ENCODE data around the gene TLK1.
A peak's percentile ranks its signal among the peaks of the same experiment; 100 is the strongest.
"Not testable (repeated sequence)": the region's sequence is repeated elsewhere in the genome, so short reads cannot be mapped to it uniquely, and the experiment has no call there.

Gene TLK1

DNA sequence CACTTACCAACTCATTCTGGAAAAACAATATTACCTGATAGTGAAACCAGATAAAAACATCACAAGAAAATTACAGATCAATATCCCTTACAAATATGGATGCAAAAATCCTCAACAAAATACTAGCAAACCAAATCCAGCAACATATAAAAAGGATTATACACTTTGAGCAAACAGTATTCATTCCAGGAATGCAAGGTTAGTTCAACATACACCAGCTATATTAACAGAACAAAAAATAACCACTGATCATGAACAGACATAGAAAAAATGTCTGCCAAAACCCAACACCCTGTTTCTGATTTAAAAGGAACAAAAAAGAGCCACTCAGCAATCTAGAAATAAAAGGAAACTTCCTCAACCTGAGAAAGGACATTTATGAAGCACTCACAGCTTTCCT lies 62.1 kb downstream of the TLK1 start:
- DNase-seq: no peak
- intact Hi-C loops (cut with DNase I): no loop called here

DNA sequence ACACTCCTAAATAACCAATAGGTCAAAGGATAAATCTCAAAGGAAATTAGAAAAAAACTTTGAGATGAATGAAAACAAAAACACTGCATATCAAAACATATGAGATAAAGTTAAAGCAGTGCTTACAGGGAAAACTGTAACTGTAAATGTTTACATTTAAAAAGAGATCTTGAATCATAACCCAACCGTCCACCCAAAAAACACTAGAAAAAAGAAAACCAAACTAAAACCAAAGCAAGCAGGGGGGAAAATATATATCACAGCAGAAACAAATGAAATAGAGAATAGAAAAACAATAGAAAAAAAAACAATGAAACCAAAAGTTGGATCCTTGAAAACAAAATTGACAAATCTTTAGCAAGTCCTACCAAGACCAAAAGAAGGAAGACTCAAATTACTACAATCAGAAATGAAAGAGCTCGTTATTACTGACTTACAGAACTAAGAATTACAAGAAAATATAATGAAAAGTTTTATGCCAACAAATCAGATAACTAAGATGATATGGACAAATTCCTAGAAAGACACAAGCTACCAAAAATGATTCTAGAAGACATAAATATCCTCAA lies 65.6 kb downstream of the TLK1 start:
- DNase-seq: no peak
- intact Hi-C loops (cut with DNase I): no loop called here

DNA sequence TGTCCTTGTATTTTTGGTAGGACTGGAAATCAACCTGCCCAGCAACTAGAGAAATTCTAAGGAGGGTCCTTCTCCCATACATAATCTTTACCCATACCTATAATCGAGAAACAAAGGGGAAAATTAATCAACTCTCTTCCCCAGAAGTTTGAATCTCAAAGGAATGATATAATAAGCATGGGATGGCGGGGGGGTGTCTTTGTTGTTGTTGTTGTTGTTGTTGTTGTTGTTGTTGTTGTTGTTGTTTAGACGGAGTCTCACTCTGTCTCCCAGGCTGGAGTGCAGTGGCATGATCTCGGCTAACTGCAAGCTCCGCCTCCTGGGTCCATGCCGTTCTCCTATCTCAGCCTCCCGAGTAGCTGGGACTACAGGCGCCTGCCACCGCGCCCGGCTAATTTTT lies 69.2 kb downstream of the TLK1 start:
- intact Hi-C loops (cut with DNase I); DNase-seq: not testable (repeated sequence)

DNA sequence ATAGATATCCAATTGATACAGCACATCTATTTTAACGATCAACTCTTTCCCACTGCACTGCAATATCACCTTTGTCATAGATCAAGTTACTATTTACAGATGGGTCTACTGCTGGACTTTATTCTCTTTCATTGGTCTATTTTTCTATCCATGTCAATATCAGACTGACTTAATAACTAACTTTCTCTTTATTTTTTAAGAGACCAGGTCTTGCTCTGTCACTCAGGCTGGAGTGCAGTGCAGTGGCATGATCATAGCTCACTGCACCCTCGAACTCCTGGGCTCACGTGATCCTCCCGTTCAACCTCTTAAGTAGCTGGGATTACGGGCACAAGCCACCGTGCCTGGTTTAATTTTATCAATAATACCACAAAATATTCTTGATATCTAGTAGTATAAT lies 71.2 kb downstream of the TLK1 start:
- no peak for DNase-seq
- intact Hi-C loops (cut with DNase I): loop anchor here (10.0 kb wide), 1 partner anchor 115 kb away; no protein-coding TSS in a partner anchor

DNA sequence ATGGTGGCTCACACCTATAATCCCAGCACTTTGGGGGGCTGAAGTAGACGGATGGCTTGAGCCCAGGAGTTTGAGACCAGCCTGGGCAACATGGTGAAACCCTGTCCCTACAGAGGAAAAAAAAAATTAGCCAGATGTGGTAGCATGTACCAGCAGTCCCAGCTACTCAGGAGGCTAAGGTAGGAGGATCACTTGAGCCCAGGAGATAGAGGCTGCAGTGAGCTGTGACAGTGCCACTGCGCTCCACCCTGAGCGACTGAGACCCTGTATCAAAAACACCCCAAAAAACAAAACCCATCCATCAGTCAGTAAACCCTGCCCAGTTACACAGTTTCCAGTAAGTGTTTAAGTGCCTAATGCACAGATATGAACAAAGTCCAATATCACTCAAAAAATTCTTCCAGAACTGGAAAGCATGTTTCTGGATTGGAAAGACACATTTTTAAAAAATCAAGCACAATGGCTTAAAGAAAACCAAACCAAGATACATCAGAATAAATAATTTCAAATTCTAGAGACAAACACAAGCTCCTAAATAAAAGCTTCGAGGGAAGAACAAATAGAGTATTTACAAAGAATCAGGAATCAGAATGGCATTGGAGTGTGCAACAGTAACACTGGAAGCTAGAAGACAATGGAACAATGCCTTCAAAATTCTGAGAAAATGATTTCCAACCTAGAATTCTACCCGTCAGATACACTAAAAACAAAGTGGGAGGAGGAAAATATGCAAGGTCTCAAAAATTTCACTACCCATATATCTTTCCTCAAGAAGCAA lies 72.4 kb downstream of the TLK1 start:
- no peak for DNase-seq
- intact Hi-C loops (cut with DNase I): loop anchor here (10.0 kb wide), 1 partner anchor 113 kb away; no protein-coding TSS in a partner anchor

DNA sequence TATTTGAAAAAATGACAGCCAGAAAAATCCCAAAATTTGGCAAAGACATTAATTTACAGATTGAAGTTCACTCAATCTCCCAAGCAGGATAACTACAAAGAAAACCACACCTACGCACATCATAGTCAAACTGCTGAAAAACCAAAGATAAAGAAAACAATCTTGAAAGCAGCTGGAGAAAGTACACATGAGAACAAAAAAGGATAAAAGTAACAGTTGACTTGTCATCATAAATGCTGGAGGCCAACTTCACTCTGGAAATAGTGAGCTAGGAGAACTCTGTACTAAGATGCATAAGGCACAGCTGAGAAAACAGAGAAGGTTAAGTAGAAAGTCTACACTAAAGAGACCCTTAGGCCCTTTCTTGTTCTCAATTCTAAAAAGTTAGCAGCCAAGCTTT lies 73.1 kb downstream of the TLK1 start:
- DNase-seq: no peak
- intact Hi-C loops (cut with DNase I): loop anchor here (10.0 kb wide), 1 partner anchor 113 kb away; no protein-coding TSS in a partner anchor

DNA sequence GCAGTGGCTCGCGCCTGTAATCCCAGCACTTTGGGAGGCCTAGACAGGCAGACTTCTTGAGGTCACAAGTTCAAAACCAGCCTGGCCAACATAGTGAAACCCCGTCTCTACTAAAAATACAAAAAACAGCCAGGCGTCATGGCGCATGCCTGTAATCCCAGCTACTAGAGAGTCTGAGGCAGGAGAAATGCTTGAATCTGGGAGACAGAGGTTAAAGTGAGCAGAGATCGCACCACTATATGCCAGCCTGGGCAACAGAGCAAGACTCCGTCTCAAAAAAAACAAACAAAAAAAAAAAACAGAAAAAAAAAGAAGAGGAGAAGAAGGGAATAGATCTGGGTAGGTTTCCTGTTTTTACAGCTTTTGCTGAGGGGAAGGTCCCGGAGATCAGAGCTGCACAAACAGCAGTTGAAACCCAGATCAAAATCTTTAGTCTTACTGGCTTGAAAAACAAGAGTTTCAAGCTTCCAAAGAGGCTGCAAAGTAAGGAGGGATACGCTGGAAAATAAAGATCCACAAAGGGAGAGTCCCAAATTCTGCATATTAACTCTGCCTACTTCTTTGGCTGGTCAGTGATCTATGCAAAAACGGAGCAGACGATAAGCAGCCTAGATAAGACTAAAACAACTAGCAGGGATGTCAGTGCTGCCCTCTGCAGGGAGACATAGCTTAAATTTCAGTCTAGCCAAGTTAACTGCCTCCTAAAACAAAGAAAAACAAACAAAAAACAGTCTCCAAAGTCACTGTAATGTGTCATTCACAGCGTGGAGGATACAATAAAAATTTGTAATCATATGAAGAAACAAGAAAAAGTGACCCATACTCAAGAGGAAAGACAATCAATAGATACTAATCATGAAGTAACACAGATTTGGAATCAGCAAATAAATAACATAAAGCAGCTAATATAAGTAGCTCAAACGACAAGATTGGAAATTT lies 74.1 kb downstream of the TLK1 start:
- intact Hi-C loops (cut with DNase I): loop anchor here (10.0 kb wide), 1 partner anchor 112 kb away; no protein-coding TSS in a partner anchor
- peak in 29 of 42 donors; percentile 18 to 76 (median 47) for DNase-seq

DNA sequence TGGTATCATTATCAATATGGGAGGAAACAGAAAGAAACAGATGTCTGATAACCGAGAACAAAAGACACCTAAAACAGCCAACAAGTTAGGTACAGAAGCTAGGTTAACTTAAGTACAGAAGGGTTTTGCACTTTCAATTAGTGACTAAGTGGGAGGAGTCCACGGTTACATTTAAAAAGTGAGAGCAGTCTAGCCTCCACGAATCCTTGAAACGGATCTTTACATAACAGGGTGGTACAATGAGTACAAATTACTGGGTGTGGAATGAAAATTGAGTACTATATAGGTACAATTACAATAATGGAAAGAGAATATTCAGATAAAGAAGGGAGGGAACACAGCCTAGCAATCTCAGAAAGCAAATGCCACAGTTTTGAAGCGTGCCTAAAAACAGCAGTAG lies 76.6 kb downstream of the TLK1 start:
- intact Hi-C loops (cut with DNase I): loop anchor here (10.0 kb wide), 1 partner anchor 109 kb away; no protein-coding TSS in a partner anchor
- DNase-seq: no peak

DNA sequence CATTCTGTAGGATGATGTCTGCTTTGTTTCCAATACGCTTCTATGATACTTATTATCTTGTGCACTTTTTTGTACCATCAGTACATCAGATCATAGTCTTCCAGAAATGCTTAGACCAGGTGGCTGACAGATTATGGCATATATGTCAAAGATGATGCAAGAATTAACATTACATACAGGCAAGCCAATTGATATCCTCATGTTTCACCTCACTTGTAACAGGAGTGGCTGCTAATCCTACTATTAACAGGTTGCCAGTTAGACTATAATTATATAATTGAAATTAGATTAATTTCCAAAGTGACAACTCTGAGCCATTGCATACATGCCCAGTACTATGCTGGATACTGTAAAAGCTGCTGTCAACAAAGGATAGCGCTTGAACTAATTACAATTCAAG lies 77.2 kb downstream of the TLK1 start:
- intact Hi-C loops (cut with DNase I): loop anchor here (10.0 kb wide), 1 partner anchor 109 kb away; no protein-coding TSS in a partner anchor
- DNase-seq: no peak

DNA sequence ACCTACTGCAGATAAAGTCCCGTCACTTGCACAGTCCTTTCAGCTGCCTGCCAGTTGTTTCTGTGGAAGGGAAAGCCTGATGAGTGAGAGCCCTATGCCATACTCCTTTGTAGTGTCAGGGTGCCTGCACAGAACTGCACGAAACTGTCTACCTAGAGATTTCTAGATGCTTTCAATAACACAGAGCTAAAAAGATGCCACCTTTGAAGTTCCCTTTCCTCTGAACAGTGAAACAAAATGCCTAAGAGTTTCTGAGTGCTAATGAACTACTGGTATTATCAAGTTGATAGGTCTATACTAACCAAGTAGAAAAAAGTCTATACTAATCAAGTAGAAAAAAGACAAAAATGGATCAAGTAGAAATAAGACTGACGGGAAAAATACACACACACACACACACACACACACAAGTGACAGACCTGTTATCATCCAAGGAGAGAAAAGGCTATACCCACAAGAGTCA lies 79.0 kb downstream of the TLK1 start:
- DNase-seq: no peak
- intact Hi-C loops (cut with DNase I): loop anchor here (10.0 kb wide), 1 partner anchor 107 kb away; no protein-coding TSS in a partner anchor

DNA sequence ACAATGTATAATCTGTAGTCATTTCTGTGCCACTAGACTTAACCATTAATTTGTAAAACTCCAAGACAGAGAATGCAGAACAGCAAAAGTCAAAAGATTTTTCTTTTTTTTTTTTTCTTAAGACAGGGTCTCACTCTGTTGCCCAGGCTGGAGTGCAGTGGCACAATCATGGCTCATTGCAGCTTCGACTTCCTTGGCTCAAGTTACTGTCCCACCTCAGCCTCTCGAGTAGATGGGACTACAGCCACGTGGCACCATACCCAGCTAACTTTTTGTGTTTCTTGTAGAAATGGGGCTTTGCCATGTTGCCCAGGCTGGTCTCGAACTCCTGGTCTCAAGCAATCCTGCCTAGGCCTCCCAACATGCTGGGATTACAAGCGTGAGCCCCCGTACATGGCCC lies 80.1 kb downstream of the TLK1 start:
- DNase-seq: no peak
- intact Hi-C loops (cut with DNase I): loop anchor here (10.0 kb wide), 1 partner anchor 106 kb away; no protein-coding TSS in a partner anchor

DNA sequence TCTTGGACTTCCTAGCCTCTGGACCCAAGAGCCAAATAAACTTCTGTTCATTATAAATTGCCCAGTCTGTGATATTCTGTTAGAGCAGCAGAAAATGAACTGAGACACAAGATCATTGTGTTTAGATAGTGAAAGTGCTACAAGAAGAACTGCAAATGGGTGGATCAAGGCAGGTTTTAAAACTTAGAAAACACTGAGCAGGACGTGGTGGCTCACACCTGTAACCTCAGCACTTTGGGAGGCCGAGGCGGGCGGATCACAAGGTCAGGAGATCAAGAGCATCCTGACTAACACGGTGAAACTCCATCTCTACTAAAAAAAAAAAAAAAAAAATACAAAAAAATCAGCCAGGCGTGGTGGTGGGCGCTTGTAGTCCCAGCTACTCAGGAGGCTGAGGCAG lies 84.3 kb downstream of the TLK1 start:
- DNase-seq; intact Hi-C loops (cut with DNase I): not testable (repeated sequence)

DNA sequence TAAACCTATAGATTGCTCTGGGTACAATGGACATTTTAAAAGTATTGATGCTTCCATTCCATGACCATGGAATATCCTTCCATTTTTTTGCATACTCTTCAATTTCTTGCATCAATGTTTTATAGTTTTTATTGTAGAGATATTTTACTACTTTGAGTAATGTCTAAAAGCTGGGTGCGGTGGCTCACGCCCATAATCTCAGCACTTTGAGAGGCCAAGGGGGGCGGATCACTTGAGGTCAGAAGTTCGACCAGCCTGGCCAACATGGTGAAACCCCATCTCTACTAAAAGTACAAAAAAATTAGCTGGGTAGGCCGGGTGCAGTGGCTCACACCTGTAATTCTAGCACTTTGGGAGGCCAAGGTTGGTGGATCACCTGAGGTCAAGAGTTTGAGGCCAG lies 88.5 kb downstream of the TLK1 start:
- intact Hi-C loops (cut with DNase I): no loop called here
- no peak for DNase-seq

DNA sequence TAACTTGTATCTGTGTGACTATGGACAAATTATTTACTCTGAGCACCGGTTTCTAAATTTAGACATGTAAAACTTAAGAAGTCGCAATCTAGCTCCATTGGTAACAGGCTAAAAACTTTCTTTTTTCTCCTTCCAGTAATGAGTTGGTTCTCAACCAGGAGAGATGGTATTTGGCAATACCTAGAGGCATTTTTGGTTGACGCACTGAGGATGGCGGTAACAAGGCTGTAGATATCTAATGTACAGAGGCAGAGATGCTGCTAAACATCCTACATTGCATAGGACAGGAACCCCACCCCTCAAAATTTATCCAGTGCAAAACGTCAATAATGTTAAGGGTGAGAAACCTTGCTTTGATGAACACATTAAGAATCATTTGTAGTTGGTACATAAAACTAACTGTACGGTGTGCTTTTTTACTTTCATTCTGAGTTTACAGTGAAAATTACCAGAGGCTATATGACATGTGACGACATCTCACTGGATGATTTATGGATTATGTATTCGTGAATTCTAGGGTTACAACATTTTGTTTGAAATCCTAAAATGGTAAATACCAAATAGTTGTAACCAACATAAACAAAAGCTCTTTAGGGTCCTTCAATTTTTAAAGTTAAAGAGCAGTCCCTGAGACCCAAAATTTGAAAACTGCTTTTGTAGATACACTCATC lies 91.3 kb downstream of the TLK1 start:
- DNase-seq: no peak
- intact Hi-C loops (cut with DNase I): no loop called here

DNA sequence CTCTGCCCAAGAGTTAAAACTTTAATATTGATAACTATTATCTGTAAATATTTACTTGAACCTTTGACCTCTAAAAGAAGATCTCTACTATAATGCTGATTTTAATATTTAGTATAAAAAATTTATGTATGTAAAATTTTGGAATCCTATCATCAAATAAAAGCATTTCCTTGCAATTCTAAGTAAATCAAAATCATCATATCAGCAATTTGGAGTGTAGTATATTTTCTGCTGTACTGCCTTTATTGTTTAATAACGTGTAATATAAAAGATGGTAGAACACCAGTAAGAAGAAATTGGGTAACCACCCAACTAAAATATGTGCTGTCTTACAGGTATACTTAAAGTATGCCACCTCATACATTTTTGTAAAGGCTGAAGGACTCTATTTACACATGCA lies 94.6 kb downstream of the TLK1 start:
- intact Hi-C loops (cut with DNase I): no loop called here

DNA sequence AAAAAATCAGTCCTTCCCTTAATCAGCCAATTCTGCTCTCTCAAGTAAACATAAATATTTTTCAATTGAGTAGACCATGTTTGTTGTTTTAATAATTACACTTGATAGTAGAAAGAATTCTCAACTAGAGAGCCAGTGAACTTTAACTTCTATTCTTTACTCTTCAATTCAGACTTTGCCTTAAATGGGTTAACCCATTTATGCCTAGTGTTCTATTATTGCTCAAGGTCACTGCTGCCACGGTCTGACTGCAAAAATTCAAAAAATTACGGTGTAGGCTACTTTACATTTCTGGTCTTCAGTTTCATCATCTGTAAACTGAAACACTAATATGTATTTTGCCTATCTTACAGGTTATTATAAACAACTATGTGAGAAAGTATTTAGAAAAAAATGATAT lies 103.1 kb downstream of the TLK1 start:
- DNase-seq: no peak
- intact Hi-C loops (cut with DNase I): no loop called here

More for the DNA sequence above, 94.6 kb downstream of the TLK1 start:
- DNase-seq: no peak

DNA sequence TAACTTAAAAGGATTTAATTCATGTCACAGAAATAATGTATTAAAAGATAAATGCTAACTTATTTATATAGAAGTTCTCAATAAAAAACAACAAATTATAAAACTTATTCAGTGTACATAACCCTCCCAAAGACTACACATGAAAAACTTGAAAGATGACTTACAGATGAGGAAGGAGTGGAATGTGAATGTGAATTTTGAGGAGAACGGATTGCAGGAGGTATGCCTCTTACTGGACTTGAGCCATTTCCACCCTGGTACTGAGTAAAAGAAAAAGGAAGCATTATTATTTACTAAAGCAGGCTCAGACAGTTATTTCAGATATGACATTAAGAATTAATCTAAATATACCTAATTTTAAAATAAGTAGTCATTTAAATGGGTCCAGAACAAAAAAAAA lies 104.4 kb downstream of the TLK1 start:
- intact Hi-C loops (cut with DNase I): no loop called here
- no peak for DNase-seq

DNA sequence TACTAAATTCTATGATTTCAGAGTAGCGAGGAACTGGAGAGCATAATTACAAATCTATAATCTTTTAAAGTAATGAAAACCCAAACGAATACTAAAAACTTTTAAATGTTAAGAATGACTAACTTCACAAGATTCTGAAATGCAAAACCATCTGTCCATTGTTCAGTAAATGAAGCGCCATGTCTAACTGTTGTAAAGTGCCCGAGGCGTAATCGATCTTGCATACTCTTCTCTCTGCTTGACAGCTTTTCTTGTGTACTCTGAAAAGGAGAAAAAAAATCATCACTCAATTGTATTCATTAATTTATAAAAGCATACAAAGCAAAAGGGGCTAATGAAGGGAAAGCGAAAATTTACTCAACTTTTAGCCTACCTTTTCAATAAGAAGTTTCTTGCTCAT lies 111.0 kb downstream of the TLK1 start:
- DNase-seq: no peak
- intact Hi-C loops (cut with DNase I): no loop called here

DNA sequence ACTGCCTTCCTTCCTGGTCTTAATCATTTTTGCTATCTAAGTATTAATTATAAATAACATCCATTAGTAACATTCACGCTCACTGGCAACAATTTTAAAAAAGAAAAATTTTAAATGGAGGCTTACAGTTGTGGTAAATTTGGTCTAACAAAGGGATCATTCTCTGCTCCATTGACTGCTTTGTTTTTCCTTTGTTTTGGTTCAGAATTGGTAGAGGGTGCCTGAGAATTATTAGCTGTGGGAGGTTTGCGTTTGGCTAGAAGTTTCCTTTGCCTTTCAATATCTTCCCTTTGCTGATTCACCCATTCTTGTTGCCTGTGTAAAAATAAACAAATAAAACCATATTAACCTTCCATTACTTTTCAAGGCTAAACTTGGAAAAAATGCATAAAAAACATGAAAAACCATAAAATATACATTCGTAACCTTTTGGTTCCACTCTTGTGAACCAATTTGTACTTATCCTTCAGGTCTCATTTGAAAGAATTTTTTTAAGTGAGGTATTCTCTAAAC lies 114.6 kb downstream of the TLK1 start:
- intact Hi-C loops (cut with DNase I): no loop called here
- no peak for DNase-seq
